Caco-2 (cell line): ENCODE measurements around the gene IRGQ. TPM values are rescaled to one million over a fixed set of nuclear protein-coding genes. Genes with fewer than 3 reads are reported as not detected.

ENCODE experiments used
- BruUV-seq: library from RNA; stranded (reverse); fragments of 400-500 nt; replicated peaks from 2 replicates; lab custom pipeline; 2021; lab: Mats Ljungman, UMichigan
- CTCF ChIA-PET: fragments of 300-600 bp; sonication (Branson Sonifier 250); formaldehyde crosslinking; loops from one replicate; lab custom pipeline; 2022; ENCODE audit warnings: antibody characterized with exemption; lab: Charles Lee
- POLR2A ChIA-PET: fragments of 300-600 bp; sonication (Branson Sonifier 250); formaldehyde crosslinking; loops from one replicate; lab custom pipeline; 2022; ENCODE audit warnings: antibody characterized with exemption; lab: Charles Lee
- DNase-seq, 2 experiments: peaks; one replicate each; pipeline versions ENCODE4 v3.0.0 to v3.0.0-alpha.2; 2020 to 2022
- H3K27me3 ChIP-seq: replicated peaks from 2 replicates; pipeline ENCODE4 v1.6.0; 2011; ENCODE audit warnings: low read length; ENCODE audit not compliant: control insufficient read depth, insufficient read depth
- H3K36me3 ChIP-seq: 2 replicates; pipeline ENCODE4 v1.5.1; 2011; ENCODE audit warnings: low read length; ENCODE audit not compliant: control insufficient read depth, insufficient read depth
- H3K4me1 ChIP-seq: fragments of 250-450 bp; sonication (Bioruptor Pico); 2 replicates; pipeline ENCODE4 v1.5.1; 2020; ENCODE audit warnings: mild to moderate bottlenecking
- H3K4me3 ChIP-seq: 2 replicates; pipeline ENCODE4 v1.5.1; 2011; ENCODE audit warnings: low read depth, mild to moderate bottlenecking, control low read depth, low read length
- H3K9me3 ChIP-seq: fragments of 250-450 bp; sonication (Bioruptor Pico); 2 replicates; pipeline ENCODE4 v1.5.1; 2020; ENCODE audit warnings: mild to moderate bottlenecking, moderate library complexity
- H3K27ac Mint-ChIP-seq: one replicate; pipeline ENCODE4 v1.8.0; 2022; ENCODE audit warnings: mixed read lengths; ENCODE audit not compliant: unreplicated experiment
- H3K27me3 Mint-ChIP-seq: one replicate; pipeline ENCODE4 v1.8.0; 2022; ENCODE audit warnings: mixed read lengths; ENCODE audit not compliant: insufficient read depth, unreplicated experiment
- H3K36me3 Mint-ChIP-seq: one replicate; pipeline ENCODE4 v1.8.0; 2022; ENCODE audit warnings: mild to moderate bottlenecking, mixed read lengths; ENCODE audit not compliant: insufficient read depth, unreplicated experiment
- H3K4me1 Mint-ChIP-seq: one replicate; pipeline ENCODE4 v1.8.0; 2022; ENCODE audit warnings: low read depth, mixed read lengths; ENCODE audit not compliant: unreplicated experiment
- H3K4me3 Mint-ChIP-seq: one replicate; pipeline ENCODE4 v1.8.0; 2022; ENCODE audit warnings: mild to moderate bottlenecking, moderate library complexity, mixed read lengths; ENCODE audit not compliant: unreplicated experiment
- H3K9me3 Mint-ChIP-seq: one replicate; pipeline ENCODE4 v1.8.0; 2022; ENCODE audit warnings: mixed read lengths; ENCODE audit not compliant: unreplicated experiment
- intact Hi-C: fragments of 100-400 bp; cut with micrococcal nuclease; formaldehyde crosslinking; loops from one replicate; pipeline ENCODE4 v1.10.0; 2022; ENCODE audit not compliant: unreplicated experiment
- total RNA-seq: library from RNA; stranded (reverse); gene quantifications from 2 replicates; pipeline ENCODE4 v1.2.3, GENCODE V29; 2022
- TF ChIP-seq, protein P1 (sequence below), 2 experiments: fragments of 200-600 bp in 1 of 2; IDR thresholded peaks; 1 replicate in 1 of 2; 2 replicates in 1 of 2; pipeline versions ENCODE4 v1.5.1 to v1.8.0; 2011 to 2022; ENCODE audit warnings: antibody characterized with exemption in 1 of 2, control low read depth in 1 of 2, inconsistent platforms in 1 of 2, low read depth in 1 of 2, low read length in 1 of 2, mild to moderate bottlenecking in 1 of 2, moderate library complexity in 1 of 2; ENCODE audit not compliant: insufficient read depth in 1 of 2, severe bottlenecking in 1 of 2, unreplicated experiment in 1 of 2

IRGQ gene
- total RNA-seq, 1 experiment from 2014 or later = 27.7 TPM

DNA sequence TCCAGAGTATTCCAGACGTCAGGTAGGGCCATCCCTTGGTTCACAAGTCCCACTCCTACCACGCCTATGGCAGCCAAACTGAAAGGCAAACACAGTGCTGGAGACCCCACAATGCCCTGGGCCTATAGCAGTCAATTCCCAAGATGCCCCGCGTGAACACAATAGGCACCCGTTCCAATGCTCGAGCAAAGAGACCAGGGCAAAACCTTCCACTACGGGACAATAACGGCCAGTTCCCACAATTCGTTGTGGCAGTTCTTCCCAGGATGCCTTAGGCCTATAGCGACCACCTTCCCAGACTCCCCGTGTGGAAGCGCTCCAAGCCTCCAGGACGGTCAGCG lies 23.0 kb upstream of the IRGQ start:
- intact Hi-C loops = loop anchor here (1.0 to 2.0 kb wide), 3 partner anchors 16 to 49 kb away; partner anchors contain the start of genes IRGQ and ZNF576
- Mint-ChIP-seq H3K27me3 (no peaks in the 10 kb centered on the region), H3K4me1 (peaks cover 8% of the 10 kb centered on the region), H3K4me3 (peak overlapping the region; percentile 96), H3K36me3 (peaks cover 17% of the 10 kb centered on the region), H3K9me3 (no peaks in the 10 kb centered on the region), H3K27ac (peak overlapping the region; percentile 100)
- no peak for DNase-seq
- ChIA-PET POLR2A (interaction anchor here (1.7 kb wide), 1 partner anchor 50 kb away, joined by 4 read pairs; no protein-coding TSS in a partner anchor), CTCF (interaction anchor here (0.7 kb wide), 1 partner anchor 1169 kb away, joined by 4 read pairs; no protein-coding TSS in a partner anchor)
- peak overlapping the region; percentile 90 for H3K4me3 ChIP-seq
- peaks cover 4% of the 10 kb centered on the region; the same call in 1 of the 2 replicates for H3K4me1 ChIP-seq
- H3K27me3 ChIP-seq = no peaks in the 10 kb centered on the region
- no peaks in the 10 kb centered on the region for H3K9me3 ChIP-seq
- no peaks in the 10 kb centered on the region for H3K36me3 ChIP-seq
- TF ChIP-seq, protein P1, sequence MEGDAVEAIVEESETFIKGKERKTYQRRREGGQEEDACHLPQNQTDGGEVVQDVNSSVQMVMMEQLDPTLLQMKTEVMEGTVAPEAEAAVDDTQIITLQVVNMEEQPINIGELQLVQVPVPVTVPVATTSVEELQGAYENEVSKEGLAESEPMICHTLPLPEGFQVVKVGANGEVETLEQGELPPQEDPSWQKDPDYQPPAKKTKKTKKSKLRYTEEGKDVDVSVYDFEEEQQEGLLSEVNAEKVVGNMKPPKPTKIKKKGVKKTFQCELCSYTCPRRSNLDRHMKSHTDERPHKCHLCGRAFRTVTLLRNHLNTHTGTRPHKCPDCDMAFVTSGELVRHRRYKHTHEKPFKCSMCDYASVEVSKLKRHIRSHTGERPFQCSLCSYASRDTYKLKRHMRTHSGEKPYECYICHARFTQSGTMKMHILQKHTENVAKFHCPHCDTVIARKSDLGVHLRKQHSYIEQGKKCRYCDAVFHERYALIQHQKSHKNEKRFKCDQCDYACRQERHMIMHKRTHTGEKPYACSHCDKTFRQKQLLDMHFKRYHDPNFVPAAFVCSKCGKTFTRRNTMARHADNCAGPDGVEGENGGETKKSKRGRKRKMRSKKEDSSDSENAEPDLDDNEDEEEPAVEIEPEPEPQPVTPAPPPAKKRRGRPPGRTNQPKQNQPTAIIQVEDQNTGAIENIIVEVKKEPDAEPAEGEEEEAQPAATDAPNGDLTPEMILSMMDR (IDR thresholded peaks at IDR 0.05; ENCODE audit: insufficient read depth in 1 of 2, low read depth in 1 of 2, low read length in 1 of 2, severe bottlenecking in 1 of 2, unreplicated experiment in 1 of 2) = no peak
- BruUV-seq = TSS peak; percentile 78

DNA sequence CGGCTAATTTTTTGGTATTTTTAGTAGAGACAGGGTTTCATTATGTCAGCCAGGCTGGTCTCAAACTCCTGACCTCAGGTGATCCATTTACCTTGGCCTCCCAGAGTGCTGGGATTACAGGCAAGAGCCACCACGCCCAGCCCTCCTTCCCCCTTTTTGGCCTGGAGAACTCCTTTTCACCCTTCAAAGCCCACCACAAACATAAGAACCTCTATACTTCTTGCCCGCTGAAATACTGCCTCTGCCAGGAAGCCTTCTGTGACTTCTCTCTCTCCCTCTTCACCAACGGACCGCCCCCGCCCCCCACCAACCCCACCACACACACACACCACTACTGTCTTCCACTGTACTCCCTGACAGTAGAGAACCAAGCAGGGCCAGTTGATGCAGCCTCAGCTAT lies 21.0 kb upstream of the IRGQ start:
- H3K27me3 Mint-ChIP-seq = no peaks in the 10 kb centered on the region
- TF ChIP-seq, protein P1 (IDR thresholded peaks at IDR 0.05; ENCODE audit: insufficient read depth in 1 of 2, low read depth in 1 of 2, low read length in 1 of 2, severe bottlenecking in 1 of 2, unreplicated experiment in 1 of 2) = no peak
- H3K9me3 Mint-ChIP-seq = no peaks in the 10 kb centered on the region
- no peak overlapping the region for H3K27ac Mint-ChIP-seq
- H3K4me1 Mint-ChIP-seq = peaks cover 8% of the 10 kb centered on the region
- Histone ChIP-seq H3K27me3 (no peaks in the 10 kb centered on the region), H3K4me3 (no peak overlapping the region), H3K9me3 (no peaks in the 10 kb centered on the region), H3K36me3 (peaks cover 1% of the 10 kb centered on the region; the same call in 1 of the 2 replicates), H3K4me1 (peaks cover 4% of the 10 kb centered on the region; the same call in 1 of the 2 replicates)
- H3K4me3 Mint-ChIP-seq = no peak overlapping the region
- ChIA-PET CTCF (no interaction called here), POLR2A (no interaction called here)
- intact Hi-C loops = no loop called here
- H3K36me3 Mint-ChIP-seq = peaks cover 24% of the 10 kb centered on the region
- BruUV-seq = no TSS peak
- DNase-seq = no peak

DNA sequence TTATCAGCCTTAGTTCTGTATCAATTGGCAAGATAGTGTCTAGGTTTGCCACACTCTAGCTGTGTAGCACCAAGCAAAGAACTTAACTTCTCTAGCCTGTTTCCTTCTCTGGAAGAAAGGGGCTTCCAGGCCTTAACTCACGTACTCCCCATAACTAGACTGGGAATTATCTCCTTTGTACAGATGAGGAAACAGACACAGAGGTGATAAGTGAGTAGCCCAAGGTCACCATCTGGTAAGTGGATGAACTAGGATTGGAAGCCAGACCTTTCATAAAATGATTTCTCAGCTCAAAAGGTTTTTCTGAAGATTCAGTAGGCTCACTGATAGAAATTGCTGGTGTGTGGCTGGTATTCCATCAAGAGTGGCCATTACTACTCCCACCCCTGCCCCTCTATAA lies 20.4 kb upstream of the IRGQ start:
- ChIA-PET CTCF (interaction anchor here (0.5 kb wide), 1 partner anchor 66 kb away, joined by 3 read pairs; no protein-coding TSS in a partner anchor), POLR2A (no interaction called here)
- no peaks in the 10 kb centered on the region for H3K27me3 Mint-ChIP-seq
- DNase-seq = no peak
- H3K36me3 Mint-ChIP-seq = peaks cover 30% of the 10 kb centered on the region
- Histone ChIP-seq H3K36me3 (peaks cover 1% of the 10 kb centered on the region; the same call in 1 of the 2 replicates), H3K4me1 (peaks cover 4% of the 10 kb centered on the region; the same call in 1 of the 2 replicates), H3K9me3 (no peaks in the 10 kb centered on the region), H3K27me3 (no peaks in the 10 kb centered on the region), H3K4me3 (no peak overlapping the region)
- TF ChIP-seq, protein P1 (IDR thresholded peaks at IDR 0.05; ENCODE audit: insufficient read depth in 1 of 2, low read depth in 1 of 2, low read length in 1 of 2, severe bottlenecking in 1 of 2, unreplicated experiment in 1 of 2) = no peak
- intact Hi-C loops = no loop called here
- H3K9me3 Mint-ChIP-seq = no peaks in the 10 kb centered on the region
- no peak overlapping the region for H3K27ac Mint-ChIP-seq
- H3K4me1 Mint-ChIP-seq = peaks cover 8% of the 10 kb centered on the region
- no peak overlapping the region for H3K4me3 Mint-ChIP-seq
- BruUV-seq = no TSS peak
